WTC11 (cell line): Measurements from ENCODE around the gene SLC34A1. TPM values are rescaled to one million over a fixed set of nuclear protein-coding genes. Genes with fewer than 3 reads are reported as not detected.

Source experiments
- ARID4B ChIP-seq: sonication (generic); formaldehyde crosslinking; IDR thresholded peaks from 2 replicates; pipeline ENCODE4 v1.8.0; 2023; ENCODE audit warnings: missing genetic modification reagents, mild to moderate bottlenecking, borderline replicate concordance
- ATF1 ChIP-seq: sonication (generic); formaldehyde crosslinking; IDR thresholded peaks from 2 replicates; pipeline ENCODE4 v1.8.1; 2023; ENCODE audit warnings: mild to moderate bottlenecking, moderate library complexity, missing genetic modification reagents
- CBFB ChIP-seq: sonication (generic); formaldehyde crosslinking; IDR thresholded peaks from 2 replicates; pipeline ENCODE4 v1.8.1; 2022; ENCODE audit warnings: mild to moderate bottlenecking, low read depth, missing genetic modification reagents
- CREB1 ChIP-seq: sonication (generic); formaldehyde crosslinking; IDR thresholded peaks from 2 replicates; pipeline ENCODE4 v1.8.0; 2023; ENCODE audit warnings: mild to moderate bottlenecking, missing genetic modification reagents
- CREM ChIP-seq: sonication (generic); formaldehyde crosslinking; IDR thresholded peaks from 2 replicates; pipeline ENCODE4 v1.8.1; 2022; ENCODE audit warnings: mild to moderate bottlenecking, missing genetic modification reagents, moderate library complexity
- ELF4 ChIP-seq: sonication (generic); formaldehyde crosslinking; IDR thresholded peaks from 2 replicates; pipeline ENCODE4 v1.8.1; 2022; ENCODE audit warnings: low read depth, mild to moderate bottlenecking, moderate library complexity, missing genetic modification reagents
- FOXJ3 ChIP-seq: sonication (generic); formaldehyde crosslinking; IDR thresholded peaks from 2 replicates; pipeline ENCODE4 v1.9.0; 2021; ENCODE audit warnings: missing genetic modification reagents, mild to moderate bottlenecking, borderline replicate concordance
- GTF2I ChIP-seq: fragments of 250-450 bp; sonication (Bioruptor Pico); conservative IDR thresholded peaks from 2 replicates; pipeline ENCODE4 v1.4.0; 2021; ENCODE audit warnings: mild to moderate bottlenecking
- HMGXB4 ChIP-seq: sonication (generic); formaldehyde crosslinking; IDR thresholded peaks from 2 replicates; pipeline ENCODE4 v1.8.1; 2023; ENCODE audit warnings: mild to moderate bottlenecking, moderate library complexity, missing genetic modification reagents
- JUN ChIP-seq: sonication (generic); formaldehyde crosslinking; IDR thresholded peaks from 2 replicates; pipeline ENCODE4 v1.8.0; 2023; ENCODE audit warnings: mild to moderate bottlenecking, missing genetic modification reagents
- MAX ChIP-seq: sonication (generic); formaldehyde crosslinking; IDR thresholded peaks from 2 replicates; pipeline ENCODE4 v1.8.0; 2022; ENCODE audit warnings: mild to moderate bottlenecking, missing genetic modification reagents
- NR2C2 ChIP-seq: sonication (generic); formaldehyde crosslinking; IDR thresholded peaks from 2 replicates; pipeline ENCODE4 v1.8.0; 2022; ENCODE audit warnings: mild to moderate bottlenecking, missing genetic modification reagents
- NR3C1 ChIP-seq: sonication (generic); formaldehyde crosslinking; conservative IDR thresholded peaks from 2 replicates; pipeline ENCODE4 v1.8.1; 2023; ENCODE audit warnings: low read depth, mild to moderate bottlenecking, missing genetic modification reagents
- PREB ChIP-seq: sonication (generic); formaldehyde crosslinking; IDR thresholded peaks from 2 replicates; pipeline ENCODE4 v1.8.1; 2022; ENCODE audit warnings: mild to moderate bottlenecking, missing genetic modification reagents, moderate library complexity, borderline replicate concordance
- SOX15 ChIP-seq: fragments of 250-450 bp; sonication (Bioruptor Pico); IDR thresholded peaks from 2 replicates; pipeline ENCODE4 v1.9.0; 2021; ENCODE audit warnings: mild to moderate bottlenecking
- TCF7 ChIP-seq: sonication (generic); formaldehyde crosslinking; IDR thresholded peaks from 2 replicates; pipeline ENCODE4 v1.8.0; 2022; ENCODE audit warnings: mild to moderate bottlenecking, low read depth, missing genetic modification reagents, moderate library complexity
- TEAD1 ChIP-seq: sonication (generic); formaldehyde crosslinking; IDR thresholded peaks from 2 replicates; pipeline ENCODE4 v1.8.0; 2022; ENCODE audit warnings: mild to moderate bottlenecking, missing genetic modification reagents
- TP53 ChIP-seq: sonication (generic); formaldehyde crosslinking; IDR thresholded peaks from 2 replicates; pipeline ENCODE4 v1.8.1; 2023; ENCODE audit warnings: mild to moderate bottlenecking, missing genetic modification reagents
- ZNF263 ChIP-seq: sonication (generic); formaldehyde crosslinking; IDR thresholded peaks from 2 replicates; pipeline ENCODE4 v1.8.1; 2022; ENCODE audit warnings: low read depth, mild to moderate bottlenecking, moderate library complexity, missing genetic modification reagents
- ZNF317 ChIP-seq: sonication (generic); formaldehyde crosslinking; IDR thresholded peaks from 2 replicates; pipeline ENCODE4 v1.8.1; 2023; ENCODE audit warnings: low read depth, mild to moderate bottlenecking, moderate library complexity, missing genetic modification reagents, borderline replicate concordance
- total RNA-seq: library from RNA; stranded (reverse); gene quantifications from 3 replicates; pipeline ENCODE4 v1.2.3, GENCODE V29; 2021
- TF ChIP-seq, protein P1 (sequence below): sonication (generic); formaldehyde crosslinking; IDR thresholded peaks from 2 replicates; pipeline ENCODE4 v1.8.0; 2022; ENCODE audit warnings: mild to moderate bottlenecking, missing genetic modification reagents
- TF ChIP-seq, protein P2 (sequence below): fragments of 250-450 bp; sonication (Bioruptor Pico); conservative IDR thresholded peaks from 2 replicates; pipeline ENCODE4 v1.9.0; 2021; ENCODE audit warnings: mild to moderate bottlenecking
- TF ChIP-seq, protein P3 (sequence below): sonication (generic); formaldehyde crosslinking; IDR thresholded peaks from 2 replicates; pipeline ENCODE4 v1.8.1; 2023; ENCODE audit warnings: mild to moderate bottlenecking, missing genetic modification reagents
- TF ChIP-seq, protein P4 (sequence below): sonication (generic); formaldehyde crosslinking; IDR thresholded peaks from 2 replicates; pipeline ENCODE4 v1.8.1; 2023; ENCODE audit warnings: mild to moderate bottlenecking, missing genetic modification reagents, moderate library complexity

SLC34A1 gene
- total RNA-seq, 1 experiment from 2014 or later: not detected

GRCh38 chr5:177402271-177403043, 18.2 kb downstream of the SLC34A1 start (continued):
- peak; percentile 19; the same call in 1 of the 2 replicates for TF ChIP-seq PREB (CRISPR knock-in tag)
- TF ChIP-seq TP53 (CRISPR knock-in tag): peak; percentile 98
- peak; percentile 87; the same call in 1 of the 2 replicates for TF ChIP-seq TCF7 (CRISPR knock-in tag)
- no peak for TF ChIP-seq FOXJ3 (CRISPR knock-in tag)
- TF ChIP-seq JUN: 0 out of 2 replicates have a peak, but pooled peaks have one; percentile 83
- peak; percentile 91 for TF ChIP-seq ARID4B
- no peak for TF ChIP-seq ELF4 (CRISPR knock-in tag)
- TF ChIP-seq, protein P1, sequence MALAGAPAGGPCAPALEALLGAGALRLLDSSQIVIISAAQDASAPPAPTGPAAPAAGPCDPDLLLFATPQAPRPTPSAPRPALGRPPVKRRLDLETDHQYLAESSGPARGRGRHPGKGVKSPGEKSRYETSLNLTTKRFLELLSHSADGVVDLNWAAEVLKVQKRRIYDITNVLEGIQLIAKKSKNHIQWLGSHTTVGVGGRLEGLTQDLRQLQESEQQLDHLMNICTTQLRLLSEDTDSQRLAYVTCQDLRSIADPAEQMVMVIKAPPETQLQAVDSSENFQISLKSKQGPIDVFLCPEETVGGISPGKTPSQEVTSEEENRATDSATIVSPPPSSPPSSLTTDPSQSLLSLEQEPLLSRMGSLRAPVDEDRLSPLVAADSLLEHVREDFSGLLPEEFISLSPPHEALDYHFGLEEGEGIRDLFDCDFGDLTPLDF: peak; percentile 94
- no peak for TF ChIP-seq SOX15 (CRISPR knock-in tag)
- TF ChIP-seq, protein P2, sequence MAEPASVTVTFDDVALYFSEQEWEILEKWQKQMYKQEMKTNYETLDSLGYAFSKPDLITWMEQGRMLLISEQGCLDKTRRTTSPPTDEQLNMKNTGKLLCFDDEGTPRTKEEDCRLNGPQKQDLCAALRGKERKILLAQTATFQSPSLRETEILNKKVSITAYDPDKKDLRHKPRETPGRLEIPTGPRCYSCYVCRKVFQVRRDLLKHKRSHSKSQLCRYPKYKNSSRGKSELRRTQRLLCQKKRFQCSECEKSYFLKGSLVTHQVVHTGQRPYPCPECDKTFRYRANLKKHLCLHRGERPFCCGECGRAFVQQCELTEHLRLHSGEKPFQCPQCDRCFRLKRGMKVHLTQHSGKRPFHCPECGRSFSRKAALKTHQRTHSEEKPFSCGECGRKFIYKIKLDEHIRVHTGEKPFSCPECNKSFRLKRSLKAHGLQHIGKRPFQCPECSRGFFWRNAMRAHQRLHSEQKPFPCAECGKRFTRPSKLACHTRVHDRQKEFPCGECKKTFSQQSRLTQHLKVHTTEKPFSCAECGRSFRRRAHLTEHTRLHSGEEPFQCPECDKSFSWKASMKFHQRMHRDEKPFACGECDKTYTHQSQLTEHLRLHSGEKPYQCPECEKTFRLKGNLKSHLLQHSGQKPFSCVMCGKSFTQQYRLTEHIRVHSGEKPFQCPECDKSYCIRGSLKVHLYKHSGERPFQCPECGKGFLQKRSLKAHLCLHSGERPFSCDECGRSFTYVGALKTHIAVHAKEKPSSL (CRISPR knock-in tag): no peak
- TF ChIP-seq CREM (CRISPR knock-in tag): peak; percentile 54; the same call in 1 of the 2 replicates
- TF ChIP-seq, protein P3, sequence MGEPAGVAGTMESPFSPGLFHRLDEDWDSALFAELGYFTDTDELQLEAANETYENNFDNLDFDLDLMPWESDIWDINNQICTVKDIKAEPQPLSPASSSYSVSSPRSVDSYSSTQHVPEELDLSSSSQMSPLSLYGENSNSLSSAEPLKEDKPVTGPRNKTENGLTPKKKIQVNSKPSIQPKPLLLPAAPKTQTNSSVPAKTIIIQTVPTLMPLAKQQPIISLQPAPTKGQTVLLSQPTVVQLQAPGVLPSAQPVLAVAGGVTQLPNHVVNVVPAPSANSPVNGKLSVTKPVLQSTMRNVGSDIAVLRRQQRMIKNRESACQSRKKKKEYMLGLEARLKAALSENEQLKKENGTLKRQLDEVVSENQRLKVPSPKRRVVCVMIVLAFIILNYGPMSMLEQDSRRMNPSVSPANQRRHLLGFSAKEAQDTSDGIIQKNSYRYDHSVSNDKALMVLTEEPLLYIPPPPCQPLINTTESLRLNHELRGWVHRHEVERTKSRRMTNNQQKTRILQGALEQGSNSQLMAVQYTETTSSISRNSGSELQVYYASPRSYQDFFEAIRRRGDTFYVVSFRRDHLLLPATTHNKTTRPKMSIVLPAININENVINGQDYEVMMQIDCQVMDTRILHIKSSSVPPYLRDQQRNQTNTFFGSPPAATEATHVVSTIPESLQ: no peak
- TF ChIP-seq, protein P4, sequence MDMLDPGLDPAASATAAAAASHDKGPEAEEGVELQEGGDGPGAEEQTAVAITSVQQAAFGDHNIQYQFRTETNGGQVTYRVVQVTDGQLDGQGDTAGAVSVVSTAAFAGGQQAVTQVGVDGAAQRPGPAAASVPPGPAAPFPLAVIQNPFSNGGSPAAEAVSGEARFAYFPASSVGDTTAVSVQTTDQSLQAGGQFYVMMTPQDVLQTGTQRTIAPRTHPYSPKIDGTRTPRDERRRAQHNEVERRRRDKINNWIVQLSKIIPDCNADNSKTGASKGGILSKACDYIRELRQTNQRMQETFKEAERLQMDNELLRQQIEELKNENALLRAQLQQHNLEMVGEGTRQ (CRISPR knock-in tag): peak; percentile 29; the same call in 1 of the 2 replicates
- TF ChIP-seq NR2C2: peak; percentile 70; the same call in 1 of the 2 replicates
- TF ChIP-seq ATF1 (CRISPR knock-in tag): no peak
- TF ChIP-seq HMGXB4 (CRISPR knock-in tag): peak; percentile 93
- TF ChIP-seq MAX (CRISPR knock-in tag): peak; percentile 100
- TF ChIP-seq NR3C1 (CRISPR knock-in tag): 0 out of 2 replicates have a peak, but pooled peaks have one; percentile 50
- peak; percentile 57; the same call in 1 of the 2 replicates for TF ChIP-seq ZNF317 (CRISPR knock-in tag)
- no peak for TF ChIP-seq GTF2I (CRISPR knock-in tag)
- TF ChIP-seq ZNF263: peak; percentile 71; the same call in 1 of the 2 replicates
- peak; percentile 90 for TF ChIP-seq TEAD1 (CRISPR knock-in tag)
- TF ChIP-seq CBFB (CRISPR knock-in tag): peak; percentile 41; the same call in 1 of the 2 replicates
- peak; percentile 92 for TF ChIP-seq CREB1 (CRISPR knock-in tag)
